ENCODE results near the gene CELF5. TPM values are rescaled to one million over a fixed set of nuclear protein-coding genes. Genes with fewer than 3 reads are reported as not detected.
"Not testable (repeated sequence)": the region's sequence is repeated elsewhere in the genome, so short reads cannot be mapped to it uniquely, and the experiment has no call there.

The CELF5 gene
- total and polyA plus RNA-seq, 2 experiments from 2014 or later, result 1.1 TPM; not detected in 1

- in situ Hi-C loops (cut with MboI), result no loop called here
- WGBS, 2 experiments (ENCODE audit: low coverage in 1 of 2, low lambda C conversion rate in 2 of 2, missing lambda C conversion rate in 2 of 2), result 79 to 84% methylated on average over 11 of the region's 11 CpGs
- TF ChIP-seq EZH2 (IDR thresholded peaks at IDR 0.05; ENCODE audit: insufficient read depth, poor library complexity, severe bottlenecking) (no peak), EZH2phosphoT487 (IDR thresholded peaks at IDR 0.05; ENCODE audit: insufficient read depth, low read depth) (no peak)
Measured at GRCh38 chr19:3340340-3340739, 115.9 kb downstream of the CELF5 start.

DNA sequence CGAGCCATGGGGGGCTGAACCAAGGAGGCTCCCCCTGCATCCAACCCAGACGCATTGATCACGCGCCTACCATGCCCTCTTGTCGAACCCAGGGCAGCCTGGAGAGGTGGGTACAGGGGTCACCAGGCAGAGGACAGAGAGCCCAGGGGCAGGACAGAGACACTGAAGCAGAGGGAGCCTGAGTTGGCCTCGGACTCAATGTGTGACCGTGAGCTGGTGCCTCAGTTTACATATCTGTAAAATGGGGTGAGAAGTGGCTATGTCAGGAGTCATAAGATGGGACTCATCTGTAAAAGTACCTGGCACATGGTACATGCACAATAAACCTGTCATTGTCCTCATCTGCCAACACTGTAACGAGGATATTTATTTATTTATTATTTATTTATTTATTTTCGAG is 117.8 kb downstream of the CELF5 start:
- WGBS, 2 experiments (ENCODE audit: low coverage in 1 of 2, low lambda C conversion rate in 2 of 2, missing lambda C conversion rate in 2 of 2), result 88 to 90% methylated on average over 9 of the region's 9 CpGs
- H3K9me2 ChIP-seq (ENCODE audit: insufficient read depth), result no peaks in the 10 kb centered on the region
- DNase-seq, result no peak

More at GRCh38 chr19:3340340-3340739, 115.9 kb downstream of the CELF5 start:
- Histone ChIP-seq H3K27me3 (replicated peaks; ENCODE audit: insufficient read depth) (no peaks in the 10 kb centered on the region), H3K36me3 (ENCODE audit: low read depth) (no peaks in the 10 kb centered on the region), H3K9me3 (ENCODE audit: low read depth) (no peaks in the 10 kb centered on the region), H2AFZ (no peak overlapping the region), H4K20me1 (ENCODE audit: insufficient read depth) (no peaks in the 10 kb centered on the region), H3F3A (ENCODE audit: insufficient read depth) (peaks cover 22% of the 10 kb centered on the region), H3K4me2 (ENCODE audit: unreplicated experiment) (no peak overlapping the region), H3K9me2 (ENCODE audit: insufficient read depth) (no peaks in the 10 kb centered on the region), H3K4me1 (ENCODE audit: insufficient read depth) (peaks cover 22% of the 10 kb centered on the region), H3K79me2 (ENCODE audit: insufficient read depth) (no peaks in the 10 kb centered on the region), H3K9ac (no peak overlapping the region), H3K27ac (no peak overlapping the region), H3K4me3 (no peak overlapping the region)
- no peak for DNase-seq

DNA sequence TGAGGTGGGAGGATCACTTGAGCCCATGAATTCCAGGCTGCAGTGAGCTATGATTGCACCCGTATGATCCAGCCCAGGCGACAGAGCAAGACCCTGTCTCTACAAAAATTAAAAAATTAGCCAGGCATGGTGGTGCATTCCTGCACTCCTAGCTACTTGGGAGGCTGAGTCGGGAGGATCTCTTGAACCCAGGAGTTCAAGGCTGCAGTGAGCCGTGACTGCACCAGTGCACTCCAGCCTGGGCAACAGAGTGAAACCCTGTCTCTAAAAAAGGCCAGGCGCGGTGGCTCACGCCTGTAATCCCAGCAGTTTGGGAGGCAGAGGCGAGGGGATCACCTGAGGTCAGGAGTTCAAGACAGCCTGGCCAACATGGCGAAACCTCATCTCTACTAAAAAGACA is 118.5 kb downstream of the CELF5 start:
- Histone ChIP-seq H3K4me3 (peak overlapping the region; percentile 47; the same call in 1 of the 2 replicates), H3K4me2 (ENCODE audit: unreplicated experiment) (peak overlapping the region; percentile 78), H2AFZ (peak overlapping the region; percentile 51; the same call in 1 of the 2 replicates), H3K27ac (peak overlapping the region; percentile 72), H3F3A (ENCODE audit: insufficient read depth) (peaks cover 12% of the 10 kb centered on the region), H3K9ac (peak overlapping the region; percentile 62)
- H3K9me2 ChIP-seq (ENCODE audit: insufficient read depth); H3K9me3 ChIP-seq (ENCODE audit: low read depth); H3K79me2 ChIP-seq (ENCODE audit: insufficient read depth); H3K36me3 ChIP-seq (ENCODE audit: low read depth); H3K27me3 ChIP-seq (replicated peaks; ENCODE audit: insufficient read depth); H4K20me1 ChIP-seq (ENCODE audit: insufficient read depth); in situ Hi-C loops (cut with MboI); H3K4me1 ChIP-seq (ENCODE audit: insufficient read depth); DNase-seq: not testable (repeated sequence)
- 78 to 82% methylated on average over 9 of the region's 9 CpGs for WGBS, 2 experiments (ENCODE audit: low coverage in 1 of 2, low lambda C conversion rate in 2 of 2, missing lambda C conversion rate in 2 of 2)

More for the DNA sequence above, 117.8 kb downstream of the CELF5 start:
- Histone ChIP-seq H2AFZ (no peak overlapping the region), H3K4me3 (no peak overlapping the region), H3K9ac (no peak overlapping the region), H3K27ac (no peak overlapping the region), H3K9me3 (ENCODE audit: low read depth) (no peaks in the 10 kb centered on the region), H3K27me3 (replicated peaks; ENCODE audit: insufficient read depth) (no peaks in the 10 kb centered on the region), H3K4me1 (ENCODE audit: insufficient read depth) (peaks cover 8% of the 10 kb centered on the region), H3K4me2 (ENCODE audit: unreplicated experiment) (no peak overlapping the region), H4K20me1 (ENCODE audit: insufficient read depth) (no peaks in the 10 kb centered on the region), H3K36me3 (ENCODE audit: low read depth) (no peaks in the 10 kb centered on the region), H3F3A (ENCODE audit: insufficient read depth) (peaks cover 12% of the 10 kb centered on the region), H3K79me2 (ENCODE audit: insufficient read depth) (no peaks in the 10 kb centered on the region)
- TF ChIP-seq EZH2phosphoT487 (IDR thresholded peaks at IDR 0.05; ENCODE audit: insufficient read depth, low read depth) (no peak), EZH2 (IDR thresholded peaks at IDR 0.05; ENCODE audit: insufficient read depth, poor library complexity, severe bottlenecking) (no peak)
- in situ Hi-C loops (cut with MboI), result no loop called here

DNA sequence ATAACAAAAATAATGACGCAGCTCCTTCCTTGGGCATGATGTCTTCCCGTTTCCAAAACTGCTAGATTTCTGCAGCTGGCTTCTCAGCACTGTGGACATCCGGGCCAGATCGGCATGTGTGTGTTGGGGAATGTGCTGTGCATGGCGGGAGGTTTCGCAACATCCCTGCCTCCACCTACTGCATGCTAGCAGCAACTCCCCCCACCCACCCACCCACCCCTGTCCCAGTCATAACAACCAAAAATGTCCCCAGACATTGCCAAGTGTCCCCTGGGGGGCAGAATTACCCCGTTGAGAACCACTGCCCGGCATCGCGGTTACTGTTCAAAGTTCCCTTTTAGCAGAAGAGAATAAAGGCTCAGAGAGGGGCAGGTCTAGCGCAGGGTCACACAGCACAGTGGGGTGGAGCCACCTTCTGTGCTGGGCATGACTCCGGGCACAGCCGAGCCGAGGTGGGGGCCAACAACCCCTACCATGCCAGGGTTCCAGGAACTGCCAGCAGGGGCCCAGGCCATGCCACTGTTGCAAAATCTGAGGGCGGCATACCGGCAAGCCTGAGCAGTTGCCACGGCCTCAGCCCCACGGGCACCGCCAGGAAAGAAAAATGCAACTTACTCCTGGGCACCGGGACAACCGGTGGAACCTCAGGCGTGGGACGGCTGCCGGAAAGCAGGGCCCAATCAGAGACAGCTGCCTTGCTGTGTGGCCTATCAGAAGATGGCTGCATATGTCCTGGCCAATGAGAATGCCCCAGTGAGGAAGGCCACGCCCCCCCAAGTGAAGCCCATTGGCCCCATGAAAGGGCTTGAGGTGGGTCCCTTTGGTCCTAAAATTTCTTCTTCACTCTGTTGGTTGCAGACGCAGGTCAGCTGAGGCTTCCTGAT is 119.4 kb downstream of the CELF5 start:
- in situ Hi-C loops (cut with MboI), result no loop called here
- H3F3A ChIP-seq (ENCODE audit: insufficient read depth), result peaks cover 12% of the 10 kb centered on the region
- DNase-seq, result peak; percentile 95
- no peaks in the 10 kb centered on the region for H3K79me2 ChIP-seq (ENCODE audit: insufficient read depth)
- no peaks in the 10 kb centered on the region for H3K36me3 ChIP-seq (ENCODE audit: low read depth)
- no peaks in the 10 kb centered on the region for H3K9me3 ChIP-seq (ENCODE audit: low read depth)
- H3K9me2 ChIP-seq (ENCODE audit: insufficient read depth), result no peaks in the 10 kb centered on the region
- peak overlapping the region; percentile 70 for H3K4me3 ChIP-seq
- H3K9ac ChIP-seq, result peak overlapping the region; percentile 62
- 1 to 4% methylated on average over 25 to 26 of the region's 26 CpGs for WGBS, 2 experiments (ENCODE audit: low coverage in 1 of 2, low lambda C conversion rate in 2 of 2, missing lambda C conversion rate in 2 of 2)
- no peaks in the 10 kb centered on the region for H4K20me1 ChIP-seq (ENCODE audit: insufficient read depth)
- peaks cover 5% of the 10 kb centered on the region for H3K4me1 ChIP-seq (ENCODE audit: insufficient read depth)
- no peaks in the 10 kb centered on the region for H3K27me3 ChIP-seq (replicated peaks; ENCODE audit: insufficient read depth)
- H2AFZ ChIP-seq, result peak overlapping the region; percentile 69
- H3K27ac ChIP-seq, result peak overlapping the region; percentile 72
- H3K4me2 ChIP-seq (ENCODE audit: unreplicated experiment), result peak overlapping the region; percentile 78
- TF ChIP-seq EZH2phosphoT487 (IDR thresholded peaks at IDR 0.05; ENCODE audit: insufficient read depth, low read depth), result no peak
- no peak for TF ChIP-seq EZH2 (IDR thresholded peaks at IDR 0.05; ENCODE audit: insufficient read depth, poor library complexity, severe bottlenecking)

All from GM23248 (cell line).